Hematopoietic multipotent progenitor cell treated with erythropoietin and hydrocortisone succinate and interleukin-3 and kit ligand, for 17 days (in vitro differentiated cells): ENCODE data around the gene WDR11.

Experiments used
- DNase-seq: peaks from one replicate; pipeline ENCODE4 v3.0.0-alpha.2; 2015; ENCODE audit warnings: low spot score

WDR11 gene

GRCh38 chr10:120944586-120945125 is 93.5 kb downstream of the WDR11 start:
- DNase-seq: no peak

GRCh38 chr10:120945182-120945581 is 94.0 kb downstream of the WDR11 start:
- DNase-seq: no peak

GRCh38 chr10:120945801-120946302 is 94.7 kb downstream of the WDR11 start:
- no peak for DNase-seq

GRCh38 chr10:120946497-120946896 is 95.3 kb downstream of the WDR11 start:
- DNase-seq: no peak

- DNase-seq: no peak
These were observed 97.9 kb downstream of the WDR11 start for GRCh38 chr10:120948889-120949608.

DNA sequence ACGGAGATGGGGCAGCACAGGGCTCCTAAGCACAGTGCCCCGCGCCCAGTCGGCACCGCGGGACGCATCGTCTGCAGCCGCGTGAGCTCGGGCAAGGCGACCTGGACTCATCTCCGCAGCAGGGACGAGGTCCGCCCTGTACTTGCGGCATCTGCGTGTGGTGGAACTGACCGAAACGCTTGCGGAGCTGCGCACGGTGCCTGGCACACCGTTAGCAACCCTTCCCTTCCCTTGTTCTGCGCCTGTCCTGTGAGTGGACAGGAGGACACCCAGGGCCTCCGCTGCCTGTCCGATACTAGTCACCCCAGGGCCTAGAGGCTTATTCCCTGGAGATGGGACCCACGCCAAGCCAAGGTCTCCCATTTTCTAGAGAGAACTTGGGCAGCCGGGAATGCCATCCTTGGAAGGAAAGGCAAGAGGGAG is 98.5 kb downstream of the WDR11 start:
- DNase-seq: no peak

GRCh38 chr10:120950051-120950561 is 98.9 kb downstream of the WDR11 start:
- DNase-seq: no peak

DNA sequence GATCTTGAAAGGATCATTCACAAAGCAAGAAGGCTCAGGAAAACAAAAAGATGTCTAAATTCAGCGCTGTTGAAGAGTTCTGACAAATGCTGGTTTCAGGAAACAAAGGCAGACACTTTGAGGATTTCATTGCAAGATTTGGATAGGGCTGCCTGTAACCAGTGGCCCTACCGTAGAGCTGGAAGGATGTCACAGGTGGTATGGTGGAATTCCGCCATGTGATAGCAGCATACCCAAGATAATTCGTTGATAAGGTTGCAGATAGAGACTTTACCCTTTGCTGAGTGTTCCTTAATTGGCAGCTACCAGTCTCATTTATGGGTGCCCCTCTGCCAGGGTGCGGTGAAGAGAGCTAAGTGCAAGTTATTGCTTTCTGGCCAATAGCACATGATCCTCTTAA is 100.1 kb downstream of the WDR11 start:
- no peak for DNase-seq

DNA sequence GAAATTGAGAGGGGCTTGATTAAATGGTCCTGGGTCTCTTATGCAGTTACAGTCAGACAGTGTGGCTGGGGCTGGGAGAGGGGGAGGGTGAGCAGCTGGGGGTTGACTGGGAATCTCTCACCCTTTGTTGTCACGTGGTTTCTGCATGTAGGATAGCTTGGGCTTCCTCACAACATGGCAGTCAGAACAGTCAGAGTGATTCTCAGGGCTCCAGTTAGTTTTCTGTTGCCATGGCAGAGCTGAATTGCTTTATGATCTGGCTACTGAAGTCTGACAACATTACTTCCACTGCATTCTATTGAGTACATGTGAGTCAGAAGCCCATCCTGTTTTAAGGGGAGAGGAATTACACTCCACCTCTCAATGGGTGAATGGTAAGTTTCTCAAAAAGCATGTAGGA is 102.7 kb downstream of the WDR11 start:
- DNase-seq: no peak
